HG02973 (cell line): Measurements from ENCODE around the gene CUL9.

Source experiments
- ATAC-seq: cut with Tn5 transposase; IDR thresholded peaks from one replicate; pipeline ENCODE4 v1.9.1; 2021; ENCODE audit warnings: moderate library complexity; ENCODE audit not compliant: unreplicated experiment

Gene CUL9

GRCh38 chr6:43172104-43173007, 9.6 kb upstream of the CUL9 start:
- no peak for ATAC-seq

- ATAC-seq: no peak
Measured at GRCh38 chr6:43173591-43174262, 8.3 kb upstream of the CUL9 start.

GRCh38 chr6:43174263-43175112, 7.5 kb upstream of the CUL9 start:
- peak; percentile 52 for ATAC-seq

- ATAC-seq: no peak
Measured at GRCh38 chr6:43175676-43176422, 6.1 kb upstream of the CUL9 start.

GRCh38 chr6:43176423-43176786, 5.6 kb upstream of the CUL9 start:
- no peak for ATAC-seq

GRCh38 chr6:43178150-43178549, 3.8 kb upstream of the CUL9 start:
- ATAC-seq: no peak

- no peak for ATAC-seq
Measured at GRCh38 chr6:43178951-43179830, 2.8 kb upstream of the CUL9 start.

- ATAC-seq: no peak
Measured at GRCh38 chr6:43180058-43180457, 1.9 kb upstream of the CUL9 start.

- no peak for ATAC-seq
Measured at GRCh38 chr6:43180985-43181384, 1.0 kb upstream of the CUL9 start.

GRCh38 chr6:43181621-43181941, 415 bp upstream of the CUL9 start:
- ATAC-seq: no peak

GRCh38 chr6:43183441-43183840, 1.4 kb downstream of the CUL9 start:
- no peak for ATAC-seq

- ATAC-seq: no peak
Measured at GRCh38 chr6:43184268-43184985, 2.4 kb downstream of the CUL9 start.

GRCh38 chr6:43185391-43185985, 3.5 kb downstream of the CUL9 start:
- ATAC-seq: no peak

- no peak for ATAC-seq
Measured at GRCh38 chr6:43186019-43186418, 4.0 kb downstream of the CUL9 start.

GRCh38 chr6:43186706-43187105, 4.7 kb downstream of the CUL9 start:
- ATAC-seq: no peak

- ATAC-seq: no peak
Measured at GRCh38 chr6:43187821-43188220, 5.8 kb downstream of the CUL9 start.

- no peak for ATAC-seq
Measured at GRCh38 chr6:43188426-43188825, 6.4 kb downstream of the CUL9 start.

GRCh38 chr6:43189776-43190304, 7.8 kb downstream of the CUL9 start:
- no peak for ATAC-seq

GRCh38 chr6:43192911-43193310, 10.9 kb downstream of the CUL9 start:
- ATAC-seq: no peak
